HCT116 (cell line): ENCODE measurements around the gene NPTX1. TPM values are rescaled to one million over a fixed set of nuclear protein-coding genes. Genes with fewer than 3 reads are reported as not detected.

Source experiments
- ATAC-seq: fragments of 200-7000 bp; cut with Tn5 transposase; 2 replicates; pipeline ENCODE4 v1.9.1; 2020; ENCODE audit warnings: mild to moderate bottlenecking, moderate library complexity
- BruUV-seq: library from RNA; stranded (reverse); fragments of 400-500 nt; replicated peaks from 2 replicates; lab custom pipeline; 2021; lab: Mats Ljungman, UMichigan
- CTCF ChIA-PET: fragments of 300-600 bp; sonication (Branson Sonifier 250); formaldehyde crosslinking; loops from one replicate; lab custom pipeline; 2021; ENCODE audit warnings: antibody characterized with exemption; lab: Charles Lee
- POLR2A ChIA-PET: fragments of 300-600, 350-600 bp; sonication (Branson Sonifier 250); formaldehyde crosslinking; loops from one replicate; lab custom pipeline; 2021; ENCODE audit warnings: antibody characterized with exemption; lab: Charles Lee
- RAD21 ChIA-PET, 2 experiments: fragments of 300-600 bp; sonication (Branson Sonifier 250); formaldehyde crosslinking; loops; one replicate each; lab custom pipeline; 2023; ENCODE audit warnings: low total read pairs in 2 of 2; ENCODE audit not compliant: uncharacterized antibody in 2 of 2, unreplicated experiment in 2 of 2, low non-redundant PET in 1 of 2; lab: Charles Lee
- DNase-seq: peaks from one replicate; pipeline ENCODE4 v3.0.0-alpha.2; 2010; ENCODE audit warnings: low read depth, low spot score
- H2AFZ ChIP-seq: fragments of 200-600 bp; shearing (Covaris generic), sonication (generic); 2 replicates; pipeline ENCODE4 v1.6.1; 2017; ENCODE audit warnings: low read depth, mixed run types, mixed read lengths, antibody characterized with exemption, low read length; ENCODE audit not compliant: poor library complexity, severe bottlenecking
- H3K27ac ChIP-seq: 2 replicates; pipeline ENCODE4 v1.5.1; 2012; ENCODE audit warnings: low read depth, low read length
- H3K27me3 ChIP-seq: fragments of 200-600 bp; sonication (generic); 2 replicates; pipeline ENCODE4 v1.6.1; 2016; ENCODE audit warnings: mixed run types, low read length, mixed read lengths; ENCODE audit not compliant: insufficient read depth
- H3K36me3 ChIP-seq, 2 experiments: fragments of 200-500 bp in 1 of 2; fragments of 200-600 bp in 1 of 2; sonication (Bioruptor generic) in 1 of 2; sonication (generic) in 1 of 2; 2 replicates each; pipeline versions ENCODE4 v1.5.1 to v1.6.1; 2014 to 2016; ENCODE audit warnings: low read length in 2 of 2, inconsistent platforms in 1 of 2, mixed read lengths in 1 of 2, mixed run types in 1 of 2; ENCODE audit not compliant: insufficient read depth in 2 of 2, control insufficient read depth in 1 of 2
- H3K4me1 ChIP-seq, 2 experiments: fragments of 200-600 bp in 1 of 2; sonication (generic) in 1 of 2; 2 replicates each; pipeline versions ENCODE4 v1.5.1 to v1.6.1; 2012 to 2017; ENCODE audit warnings: low read length in 2 of 2, inconsistent platforms in 1 of 2, mild to moderate bottlenecking in 1 of 2, mixed read lengths in 1 of 2, mixed run types in 1 of 2, moderate library complexity in 1 of 2; ENCODE audit not compliant: insufficient read depth in 2 of 2, control insufficient read depth in 1 of 2
- H3K4me2 ChIP-seq: fragments of 200-600 bp; sonication (generic); 2 replicates; pipeline ENCODE4 v1.6.1; 2017; ENCODE audit warnings: mixed run types, low read length, mixed read lengths
- H3K4me3 ChIP-seq, 2 experiments: fragments of 200-600 bp in 1 of 2; sonication (generic) in 1 of 2; replicated peaks in 1 of 2; 2 replicates each; pipeline ENCODE4 v1.5.1; 2011 to 2016; ENCODE audit warnings: low read length in 2 of 2, control low read depth in 1 of 2, low read depth in 1 of 2, mild to moderate bottlenecking in 1 of 2, mixed read lengths in 1 of 2, mixed run types in 1 of 2
- H3K79me2 ChIP-seq: fragments of 200-600 bp; sonication (generic); 2 replicates; pipeline ENCODE4 v1.6.1; 2017; ENCODE audit warnings: mild to moderate bottlenecking, mixed run types, low read length, moderate library complexity, mixed read lengths; ENCODE audit not compliant: insufficient read depth
- H3K9ac ChIP-seq: fragments of 200-600 bp; sonication (generic); 2 replicates; pipeline ENCODE4 v1.6.1; 2016; ENCODE audit warnings: low read length, mixed read lengths
- H3K9me2 ChIP-seq: fragments of 200-600 bp; sonication (generic), shearing (Covaris generic); 2 replicates; pipeline ENCODE4 v1.6.1; 2017; ENCODE audit warnings: mixed run types, mild to moderate bottlenecking, moderate library complexity; ENCODE audit not compliant: insufficient read depth
- H3K9me3 ChIP-seq, 2 experiments: fragments of 200-500 bp in 1 of 2; fragments of 200-600 bp in 1 of 2; sonication (Bioruptor generic) in 1 of 2; sonication (generic) in 1 of 2; 2 replicates each; pipeline ENCODE4 v1.6.1; 2014 to 2017; ENCODE audit warnings: low read length in 2 of 2, mixed read lengths in 2 of 2, inconsistent platforms in 1 of 2, low read depth in 1 of 2, mild to moderate bottlenecking in 1 of 2, mixed run types in 1 of 2, moderate library complexity in 1 of 2; ENCODE audit not compliant: control insufficient read depth in 1 of 2, insufficient read depth in 1 of 2
- H4K20me1 ChIP-seq: fragments of 200-600 bp; sonication (generic), shearing (Covaris generic); 2 replicates; pipeline ENCODE4 v1.6.1; 2017; ENCODE audit warnings: mixed run types, mild to moderate bottlenecking, moderate library complexity; ENCODE audit not compliant: insufficient read depth
- ATF3 ChIP-seq: IDR thresholded peaks from 2 replicates; pipeline ENCODE4 v1.6.1; 2012
- CBX3 ChIP-seq: IDR thresholded peaks from 2 replicates; pipeline ENCODE4 v1.6.1; 2012; ENCODE audit warnings: low read depth
- CEBPB ChIP-seq: IDR thresholded peaks from 2 replicates; pipeline ENCODE4 v1.6.1; 2012; ENCODE audit warnings: low read depth
- ELF1 ChIP-seq: IDR thresholded peaks from 2 replicates; pipeline ENCODE4 v1.6.1; 2012; ENCODE audit warnings: low read depth, borderline replicate concordance
- EZH2 ChIP-seq: fragments of 200-600 bp; sonication (generic); IDR thresholded peaks from 2 replicates; pipeline ENCODE4 v1.6.1; 2017; ENCODE audit warnings: antibody characterized with exemption, mixed run types
- FOSL1 ChIP-seq: IDR thresholded peaks from 2 replicates; pipeline ENCODE4 v1.6.1; 2012; ENCODE audit warnings: low read depth
- JUND ChIP-seq: IDR thresholded peaks from 2 replicates; pipeline ENCODE4 v1.6.1; 2012
- POLR2A ChIP-seq: IDR thresholded peaks from 2 replicates; pipeline ENCODE4 v1.7.0; 2011; ENCODE audit warnings: borderline replicate concordance; ENCODE audit not compliant: insufficient read depth, insufficient read length; ENCODE audit errors: extremely low read depth
- POLR2AphosphoS5 ChIP-seq: IDR thresholded peaks from 2 replicates; pipeline ENCODE4 v1.6.1; 2011; ENCODE audit warnings: mild to moderate bottlenecking, low read depth, low read length, moderate library complexity
- RAD21 ChIP-seq: IDR thresholded peaks from 2 replicates; pipeline ENCODE4 v1.6.1; 2012; ENCODE audit warnings: low read depth, mild to moderate bottlenecking
- REST ChIP-seq: IDR thresholded peaks from 2 replicates; pipeline ENCODE4 v1.6.1; 2012; ENCODE audit warnings: low read depth
- SIN3A ChIP-seq: IDR thresholded peaks from 2 replicates; pipeline ENCODE4 v1.6.1; 2012; ENCODE audit warnings: low read depth
- SRF ChIP-seq: IDR thresholded peaks from 2 replicates; pipeline ENCODE4 v1.6.1; 2012; ENCODE audit warnings: low read depth
- TCF7L2 ChIP-seq: IDR thresholded peaks from 2 replicates; pipeline ENCODE4 v1.7.0; 2011; ENCODE audit warnings: borderline replicate concordance, inconsistent platforms; ENCODE audit not compliant: insufficient read depth, insufficient read length; ENCODE audit errors: extremely low read depth
- YY1 ChIP-seq: IDR thresholded peaks from 2 replicates; pipeline ENCODE4 v1.6.1; 2011; ENCODE audit warnings: low read length, low read depth, moderate library complexity, mild to moderate bottlenecking; ENCODE audit not compliant: insufficient replicate concordance; ENCODE audit errors: extremely low read depth
- ZNF274 ChIP-seq: fragments of 200-500 bp; sonication (Bioruptor generic); IDR thresholded peaks from 2 replicates; pipeline ENCODE4 v1.6.1; 2014; ENCODE audit warnings: mild to moderate bottlenecking, low read depth, low read length, inconsistent platforms
- intact Hi-C: fragments of 100-400 bp; cut with micrococcal nuclease; formaldehyde crosslinking; loops from 2 replicates; pipeline ENCODE4 v1.10.0; 2022
- total RNA-seq: library from RNA; stranded (reverse); gene quantifications from one replicate; pipeline ENCODE4 v1.2.1, GENCODE V29; 2021; ENCODE audit not compliant: unreplicated experiment
- TF ChIP-seq, protein P1 (sequence below), 3 experiments: fragments of 200-600 bp in 1 of 3; sonication (generic) in 1 of 3; IDR thresholded peaks in 2 of 3; conservative IDR thresholded peaks in 1 of 3; 2 replicates each; pipeline ENCODE4 v1.5.1; 2012 to 2017; ENCODE audit warnings: low read depth in 2 of 3, low read length in 2 of 3, antibody characterized with exemption in 1 of 3, borderline replicate concordance in 1 of 3, control low read depth in 1 of 3, mild to moderate bottlenecking in 1 of 3, mixed read lengths in 1 of 3, mixed run types in 1 of 3, moderate library complexity in 1 of 3; ENCODE audit not compliant: insufficient read depth in 1 of 3
- TF ChIP-seq, protein P2 (sequence below): IDR thresholded peaks from 2 replicates; pipeline ENCODE4 v1.6.1; 2011; ENCODE audit warnings: mild to moderate bottlenecking, low read length, moderate library complexity; ENCODE audit not compliant: insufficient replicate concordance; ENCODE audit errors: extremely low read depth
- TF ChIP-seq, protein P3 (sequence below): IDR thresholded peaks from 2 replicates; pipeline ENCODE4 v1.6.1; 2012

Gene NPTX1
- total RNA-seq, 1 experiment from 2014 or later = 0.15 TPM

GRCh38 chr17:80449930-80450576, 26.4 kb downstream of the NPTX1 start:
- BruUV-seq = no TSS peak
- POLR2A ChIA-PET = no interaction called here
- peaks cover 6 to 26% of the 10 kb centered on the region in 2 experiments; a peak in 3 of 4 replicates for H3K4me1 ChIP-seq
- H2AFZ ChIP-seq = no peak overlapping the region
- no peak overlapping the region for H3K27ac ChIP-seq
- H3K9me3 ChIP-seq = no peaks in the 10 kb centered on the region
- H3K9me2 ChIP-seq = no peaks in the 10 kb centered on the region
- H3K4me2 ChIP-seq = no peak overlapping the region
- intact Hi-C loops = loop anchor here (10.0 kb wide), 2 partner anchors 125 to 445 kb away; no protein-coding TSS in a partner anchor
- no peaks in the 10 kb centered on the region for H4K20me1 ChIP-seq
- CTCF ChIA-PET = no interaction called here
- no peak for TF ChIP-seq POLR2AphosphoS5
- TF ChIP-seq, protein P1, sequence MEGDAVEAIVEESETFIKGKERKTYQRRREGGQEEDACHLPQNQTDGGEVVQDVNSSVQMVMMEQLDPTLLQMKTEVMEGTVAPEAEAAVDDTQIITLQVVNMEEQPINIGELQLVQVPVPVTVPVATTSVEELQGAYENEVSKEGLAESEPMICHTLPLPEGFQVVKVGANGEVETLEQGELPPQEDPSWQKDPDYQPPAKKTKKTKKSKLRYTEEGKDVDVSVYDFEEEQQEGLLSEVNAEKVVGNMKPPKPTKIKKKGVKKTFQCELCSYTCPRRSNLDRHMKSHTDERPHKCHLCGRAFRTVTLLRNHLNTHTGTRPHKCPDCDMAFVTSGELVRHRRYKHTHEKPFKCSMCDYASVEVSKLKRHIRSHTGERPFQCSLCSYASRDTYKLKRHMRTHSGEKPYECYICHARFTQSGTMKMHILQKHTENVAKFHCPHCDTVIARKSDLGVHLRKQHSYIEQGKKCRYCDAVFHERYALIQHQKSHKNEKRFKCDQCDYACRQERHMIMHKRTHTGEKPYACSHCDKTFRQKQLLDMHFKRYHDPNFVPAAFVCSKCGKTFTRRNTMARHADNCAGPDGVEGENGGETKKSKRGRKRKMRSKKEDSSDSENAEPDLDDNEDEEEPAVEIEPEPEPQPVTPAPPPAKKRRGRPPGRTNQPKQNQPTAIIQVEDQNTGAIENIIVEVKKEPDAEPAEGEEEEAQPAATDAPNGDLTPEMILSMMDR (IDR thresholded peaks at IDR 0.05 in 2 of 3, conservative IDR thresholded peaks at IDR 0.05 in 1 of 3; ENCODE audit: borderline replicate concordance in 1 of 3, insufficient read depth in 1 of 3, low read depth in 2 of 3, low read length in 2 of 3) = no peak
- no peak for TF ChIP-seq ELF1
- TF ChIP-seq JUND = no peak
- TF ChIP-seq, protein P2, sequence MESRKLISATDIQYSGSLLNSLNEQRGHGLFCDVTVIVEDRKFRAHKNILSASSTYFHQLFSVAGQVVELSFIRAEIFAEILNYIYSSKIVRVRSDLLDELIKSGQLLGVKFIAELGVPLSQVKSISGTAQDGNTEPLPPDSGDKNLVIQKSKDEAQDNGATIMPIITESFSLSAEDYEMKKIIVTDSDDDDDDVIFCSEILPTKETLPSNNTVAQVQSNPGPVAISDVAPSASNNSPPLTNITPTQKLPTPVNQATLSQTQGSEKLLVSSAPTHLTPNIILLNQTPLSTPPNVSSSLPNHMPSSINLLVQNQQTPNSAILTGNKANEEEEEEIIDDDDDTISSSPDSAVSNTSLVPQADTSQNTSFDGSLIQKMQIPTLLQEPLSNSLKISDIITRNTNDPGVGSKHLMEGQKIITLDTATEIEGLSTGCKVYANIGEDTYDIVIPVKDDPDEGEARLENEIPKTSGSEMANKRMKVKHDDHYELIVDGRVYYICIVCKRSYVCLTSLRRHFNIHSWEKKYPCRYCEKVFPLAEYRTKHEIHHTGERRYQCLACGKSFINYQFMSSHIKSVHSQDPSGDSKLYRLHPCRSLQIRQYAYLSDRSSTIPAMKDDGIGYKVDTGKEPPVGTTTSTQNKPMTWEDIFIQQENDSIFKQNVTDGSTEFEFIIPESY = no peak
- TF ChIP-seq SRF = no peak
- no peak for TF ChIP-seq TCF7L2
- TF ChIP-seq CBX3 = no peak
- no peak for TF ChIP-seq YY1
- no peak for TF ChIP-seq ZNF274
- TF ChIP-seq POLR2A = no peak
- no peak for TF ChIP-seq CEBPB
- TF ChIP-seq SIN3A = no peak
- no peak for TF ChIP-seq ATF3
- TF ChIP-seq FOSL1 = no peak
- no peak for TF ChIP-seq EZH2
- TF ChIP-seq, protein P3, sequence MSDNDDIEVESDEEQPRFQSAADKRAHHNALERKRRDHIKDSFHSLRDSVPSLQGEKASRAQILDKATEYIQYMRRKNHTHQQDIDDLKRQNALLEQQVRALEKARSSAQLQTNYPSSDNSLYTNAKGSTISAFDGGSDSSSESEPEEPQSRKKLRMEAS = no peak
- no peak for TF ChIP-seq RAD21
- TF ChIP-seq REST = no peak
- DNase-seq (no peak), ATAC-seq (no peak)
- no peak overlapping the region for H3K4me3 ChIP-seq
- no peak overlapping the region for H3K9ac ChIP-seq
- no peaks in the 10 kb centered on the region for H3K36me3 ChIP-seq
- no peaks in the 10 kb centered on the region; the same call in 1 of the 2 replicates for H3K27me3 ChIP-seq
- RAD21 ChIA-PET = no interaction called here
- no peaks in the 10 kb centered on the region for H3K79me2 ChIP-seq
